Trophoblast cell (in vitro differentiated cells and primary cell): ENCODE results near the gene HAGHL.
"Not testable (repeated sequence)": the region's sequence is repeated elsewhere in the genome, so short reads cannot be mapped to it uniquely, and the experiment has no call there.

Experiments used
- DNase-seq, 2 donors: peaks; one replicate each; pipeline ENCODE4 v3.0.0-alpha.2; 2016
- H2AFZ ChIP-seq: 2 replicates; pipeline ENCODE4 v1.6.1; 2013; ENCODE audit warnings: low read length, moderate library complexity, mild to moderate bottlenecking; ENCODE audit not compliant: insufficient read depth, poor library complexity
- H2AK5ac ChIP-seq: 2 replicates; pipeline ENCODE4 v1.6.1; 2013; ENCODE audit warnings: mild to moderate bottlenecking, low read length
- H2BK120ac ChIP-seq: 2 replicates; pipeline ENCODE4 v1.6.1; 2013; ENCODE audit warnings: low read length, mild to moderate bottlenecking, moderate library complexity; ENCODE audit not compliant: insufficient read depth, poor library complexity
- H2BK12ac ChIP-seq: 2 replicates; pipeline ENCODE4 v1.6.1; 2013; ENCODE audit warnings: mild to moderate bottlenecking, low read length, moderate library complexity
- H2BK5ac ChIP-seq: 2 replicates; pipeline ENCODE4 v1.6.1; 2013; ENCODE audit warnings: low read length, low read depth, moderate library complexity, mild to moderate bottlenecking; ENCODE audit not compliant: poor library complexity
- H3K14ac ChIP-seq: 2 replicates; pipeline ENCODE4 v1.6.1; 2013; ENCODE audit warnings: mild to moderate bottlenecking, low read length
- H3K18ac ChIP-seq: 2 replicates; pipeline ENCODE4 v1.6.1; 2013; ENCODE audit warnings: mild to moderate bottlenecking, low read length
- H3K23ac ChIP-seq: 2 replicates; pipeline ENCODE4 v1.6.1; 2013; ENCODE audit warnings: low read length
- H3K27ac ChIP-seq: 2 replicates; pipeline ENCODE4 v1.5.1; 2013; ENCODE audit warnings: low read depth, mild to moderate bottlenecking, inconsistent platforms, low read length, moderate library complexity
- H3K27me3 ChIP-seq: 2 replicates; pipeline ENCODE4 v1.6.1; 2013; ENCODE audit warnings: inconsistent platforms, mild to moderate bottlenecking, low read length, moderate library complexity; ENCODE audit not compliant: insufficient read depth
- H3K36me3 ChIP-seq, 2 experiments: 1 replicate in 1 of 2; 2 replicates in 1 of 2; pipeline ENCODE4 v1.6.1; 2013; ENCODE audit warnings: low read length in 2 of 2, mild to moderate bottlenecking in 2 of 2, moderate library complexity in 1 of 2; ENCODE audit not compliant: insufficient read depth in 2 of 2, control insufficient read depth in 1 of 2
- H3K4ac ChIP-seq: 2 replicates; pipeline ENCODE4 v1.6.1; 2013; ENCODE audit warnings: low read depth, mild to moderate bottlenecking, low read length, moderate library complexity
- H3K4me1 ChIP-seq, 2 experiments: 1 replicate in 1 of 2; 2 replicates in 1 of 2; pipeline ENCODE4 v1.6.1; 2013; ENCODE audit warnings: low read length in 2 of 2, mild to moderate bottlenecking in 2 of 2, moderate library complexity in 1 of 2; ENCODE audit not compliant: insufficient read depth in 2 of 2, control insufficient read depth in 1 of 2
- H3K4me2 ChIP-seq: 2 replicates; pipeline ENCODE4 v1.6.1; 2013; ENCODE audit warnings: inconsistent platforms, mild to moderate bottlenecking, low read length, moderate library complexity
- H3K4me3 ChIP-seq: 2 replicates; pipeline ENCODE4 v1.5.1; 2013; ENCODE audit warnings: mild to moderate bottlenecking, low read depth, low read length, inconsistent platforms
- H3K79me1 ChIP-seq: one replicate; pipeline ENCODE4 v1.6.1; 2013; ENCODE audit warnings: low read length
- H3K79me2 ChIP-seq: 2 replicates; pipeline ENCODE4 v1.6.1; 2013; ENCODE audit warnings: low read length, mild to moderate bottlenecking; ENCODE audit not compliant: control insufficient read depth, insufficient read depth, poor library complexity
- H3K9ac ChIP-seq: 2 replicates; pipeline ENCODE4 v1.6.1; 2013; ENCODE audit warnings: mild to moderate bottlenecking, low read length
- H3K9me3 ChIP-seq: 2 replicates; pipeline ENCODE4 v1.6.1; 2013; ENCODE audit warnings: low read depth, mild to moderate bottlenecking, control low read depth, inconsistent platforms, low read length; ENCODE audit not compliant: insufficient read depth
- H4K12ac ChIP-seq: 2 replicates; pipeline ENCODE4 v1.6.1; 2013; ENCODE audit warnings: low read depth, mild to moderate bottlenecking, low read length, moderate library complexity
- H4K8ac ChIP-seq: 2 replicates; pipeline ENCODE4 v1.6.1; 2013; ENCODE audit warnings: low read depth, mild to moderate bottlenecking, low read length, moderate library complexity
- H4K91ac ChIP-seq: one replicate; pipeline ENCODE4 v1.6.1; 2013; ENCODE audit warnings: low read depth, mild to moderate bottlenecking, low read length, moderate library complexity
- WGBS: extraction: QIAGEN DNeasy Blood & Tissue Kit; methylation state at CpG from one replicate; pipeline ENCODE4 v1.1.7; 2013; ENCODE audit warnings: missing lambda C conversion rate; ENCODE audit not compliant: insufficient read length, insufficient coverage; ENCODE audit errors: extremely low coverage; 5-methylcytosine and 5-hydroxymethylcytosine counted together

HAGHL gene

DNA sequence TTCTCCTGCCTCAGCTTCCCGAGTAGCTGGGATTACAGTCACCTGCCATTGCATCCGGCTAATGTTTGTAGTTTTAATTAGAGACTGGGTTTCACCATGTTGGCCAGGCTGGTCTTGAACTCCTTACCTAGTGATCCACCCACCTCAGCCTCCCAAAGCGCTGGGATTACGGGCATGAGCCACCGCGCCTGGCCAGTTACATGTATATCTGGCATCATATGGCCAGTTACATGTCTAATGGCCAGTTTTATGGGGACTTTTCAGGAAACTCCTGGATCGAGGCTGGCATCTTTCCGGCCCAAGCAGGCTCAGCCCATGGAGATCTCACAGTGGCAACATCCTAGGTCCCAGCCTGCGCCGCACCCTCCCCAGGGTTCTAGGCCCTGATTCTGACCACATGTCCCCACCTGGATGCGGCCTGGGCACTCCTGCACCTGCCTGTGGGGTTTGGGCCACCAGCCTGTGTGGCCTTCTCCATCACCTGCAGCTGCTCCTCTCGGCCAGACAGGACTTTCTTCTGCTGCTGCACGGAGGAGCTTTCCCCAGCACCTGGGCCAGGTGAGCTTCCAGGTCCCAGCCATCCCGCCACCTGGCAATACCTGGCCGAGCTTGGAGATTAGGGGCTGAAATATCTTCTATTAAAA lies 15.2 kb downstream of the HAGHL start:
- Histone ChIP-seq H3K79me2 (peaks cover 7% of the 10 kb centered on the region), H3K79me1 (peaks cover 8% of the 10 kb centered on the region), H2BK120ac (no peak overlapping the region), H2AK5ac (no peak overlapping the region), H3K18ac (no peak overlapping the region), H3K9me3 (no peaks in the 10 kb centered on the region), H3K27ac (no peak overlapping the region), H2BK12ac (no peak overlapping the region), H3K9ac (no peak overlapping the region), H3K14ac (no peak overlapping the region), H3K4me3 (no peak overlapping the region), H2BK5ac (no peak overlapping the region), H4K8ac (peak overlapping the region; percentile 2), H4K12ac (no peak overlapping the region), H4K91ac (no peak overlapping the region), H3K4me1 (peaks cover 0 to 9% of the 10 kb centered on the region in 2 experiments), H3K36me3 (peaks cover 4 to 5% of the 10 kb centered on the region in 2 experiments), H3K4me2 (no peak overlapping the region), H3K27me3 (no peaks in the 10 kb centered on the region), H2AFZ (no peak overlapping the region), H3K4ac (no peak overlapping the region), H3K23ac (no peak overlapping the region)
- DNase-seq, result no peak
- WGBS, result no CpG with 5 or more reads among the region's 15 CpGs

DNA sequence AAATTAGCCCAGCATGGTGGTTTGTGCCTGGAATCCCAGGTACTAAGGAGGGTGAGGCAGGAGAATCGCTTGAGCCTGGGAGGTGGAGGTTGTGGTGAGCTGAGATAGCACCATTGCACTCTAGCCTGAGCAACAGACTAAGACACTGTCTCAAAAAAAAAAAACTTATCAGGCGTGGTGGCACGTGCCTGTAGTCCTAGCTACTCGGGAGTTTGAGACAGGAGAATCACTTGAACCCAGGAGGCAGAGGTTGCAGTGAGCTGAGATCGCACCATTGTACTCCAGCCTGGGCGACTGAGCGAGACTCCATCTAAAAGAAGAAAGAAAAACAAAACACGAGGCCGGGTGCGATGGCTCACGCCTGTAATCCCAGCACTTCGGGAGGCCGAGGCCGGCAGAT lies 16.0 kb downstream of the HAGHL start:
- H2AFZ ChIP-seq, H3K4me1 ChIP-seq, H3K4me2 ChIP-seq, H2BK12ac ChIP-seq, H3K79me2 ChIP-seq, H3K9ac ChIP-seq, H3K4ac ChIP-seq, H3K4me3 ChIP-seq, DNase-seq, H2BK120ac ChIP-seq, H4K8ac ChIP-seq, H3K27ac ChIP-seq, H4K91ac ChIP-seq, H3K36me3 ChIP-seq, H3K23ac ChIP-seq, H4K12ac ChIP-seq, H2AK5ac ChIP-seq, H3K14ac ChIP-seq, H3K79me1 ChIP-seq, H2BK5ac ChIP-seq, H3K18ac ChIP-seq, H3K27me3 ChIP-seq, H3K9me3 ChIP-seq: not testable (repeated sequence)
- WGBS, result no CpG with 5 or more reads among the region's 14 CpGs

DNA sequence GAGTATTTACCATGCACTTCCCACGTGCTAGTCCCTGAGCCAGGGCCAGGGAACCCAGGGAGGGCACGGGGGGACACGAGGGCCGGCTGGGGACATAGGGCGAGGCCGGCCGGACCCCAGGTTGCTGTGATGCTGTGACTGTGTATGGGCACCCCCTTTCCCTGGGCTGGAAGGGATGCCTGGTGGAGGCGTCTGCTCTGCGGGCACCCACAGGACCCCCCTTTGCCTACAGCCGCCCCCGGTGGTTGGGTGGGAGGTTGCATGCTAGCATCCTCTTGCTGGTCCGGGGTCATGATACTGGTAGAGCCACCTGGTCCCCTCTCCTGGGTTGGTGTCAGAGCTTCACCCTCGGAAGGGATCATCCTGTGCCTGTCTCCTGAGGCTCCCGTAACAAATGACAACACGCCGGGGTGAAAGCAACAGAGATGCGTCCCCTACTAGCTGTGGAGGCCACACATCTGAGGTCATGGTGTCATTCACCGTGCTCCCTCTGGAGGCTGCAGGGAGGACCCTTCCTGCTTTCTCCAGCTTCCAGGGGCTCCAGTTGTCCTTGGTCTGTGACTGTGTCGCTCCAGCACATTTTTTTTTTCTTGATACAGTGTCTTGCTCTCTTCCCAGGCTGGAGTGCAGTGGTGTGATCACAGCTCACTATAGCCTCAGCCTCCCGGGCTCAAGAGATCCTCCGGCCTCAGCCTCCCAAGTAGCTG lies 17.0 kb downstream of the HAGHL start:
- no peak overlapping the region for H4K12ac ChIP-seq
- H3K36me3 ChIP-seq, result no peaks in the 10 kb centered on the region
- no peak overlapping the region for H3K4ac ChIP-seq
- no peak overlapping the region for H4K91ac ChIP-seq
- peak overlapping the region; percentile 1 for H3K4me3 ChIP-seq
- H2BK12ac ChIP-seq, result no peak overlapping the region
- H3K14ac ChIP-seq, result no peak overlapping the region
- H3K18ac ChIP-seq, result no peak overlapping the region
- no peak overlapping the region for H4K8ac ChIP-seq
- peaks cover 0 to 9% of the 10 kb centered on the region in 2 experiments for H3K4me1 ChIP-seq
- peaks cover 8% of the 10 kb centered on the region for H3K79me1 ChIP-seq
- no peak overlapping the region for H2BK120ac ChIP-seq
- peaks cover 7% of the 10 kb centered on the region for H3K79me2 ChIP-seq
- H3K23ac ChIP-seq, result no peak overlapping the region
- no peak overlapping the region for H3K4me2 ChIP-seq
- H2AFZ ChIP-seq, result no peak overlapping the region
- no peak overlapping the region for H3K27ac ChIP-seq
- no CpG with 5 or more reads among the region's 21 CpGs for WGBS
- no peak for DNase-seq
- H3K9me3 ChIP-seq, result no peaks in the 10 kb centered on the region
- H3K9ac ChIP-seq, result no peak overlapping the region
- H2BK5ac ChIP-seq, result no peak overlapping the region
- H2AK5ac ChIP-seq, result no peak overlapping the region
- H3K27me3 ChIP-seq, result no peaks in the 10 kb centered on the region

DNA sequence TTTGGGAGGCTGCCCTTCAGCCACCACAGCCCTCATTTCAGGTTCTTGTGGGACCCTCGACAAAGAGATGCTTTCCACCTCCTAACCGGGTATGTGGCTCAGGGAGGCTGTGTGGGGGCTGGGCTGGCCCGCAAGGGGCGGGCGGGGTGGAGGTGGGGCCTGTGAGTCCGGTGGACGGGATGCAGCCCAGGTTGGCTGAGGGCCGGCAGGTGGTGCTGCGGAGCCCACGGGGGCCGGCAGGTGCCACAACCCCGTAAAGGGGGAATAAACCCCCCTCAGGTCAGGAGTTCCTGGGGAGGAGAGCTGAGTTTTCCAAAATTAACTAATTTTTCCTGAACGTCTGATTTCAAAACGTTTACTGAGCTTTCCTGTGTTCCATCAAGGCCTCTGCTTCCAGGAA lies 18.8 kb downstream of the HAGHL start:
- no peak overlapping the region for H2BK120ac ChIP-seq
- no CpG with 5 or more reads among the region's 14 CpGs for WGBS
- H3K18ac ChIP-seq, result no peak overlapping the region
- no peak overlapping the region for H3K23ac ChIP-seq
- peaks cover 2% of the 10 kb centered on the region for H3K79me2 ChIP-seq
- no peaks in the 10 kb centered on the region for H3K36me3 ChIP-seq
- no peak overlapping the region for H4K12ac ChIP-seq
- peak in 1 of 2 donors; percentile 37 for DNase-seq
- no peak overlapping the region for H3K4me2 ChIP-seq
- peaks cover 3% of the 10 kb centered on the region for H3K79me1 ChIP-seq
- H3K4me1 ChIP-seq, result peaks cover 0 to 2% of the 10 kb centered on the region in 2 experiments
- H3K14ac ChIP-seq, result no peak overlapping the region
- no peaks in the 10 kb centered on the region for H3K9me3 ChIP-seq
- H3K4ac ChIP-seq, result no peak overlapping the region
- H3K9ac ChIP-seq, result no peak overlapping the region
- no peak overlapping the region for H3K4me3 ChIP-seq
- no peak overlapping the region for H2AK5ac ChIP-seq
- H2BK12ac ChIP-seq, result no peak overlapping the region
- H2AFZ ChIP-seq, result no peak overlapping the region
- no peaks in the 10 kb centered on the region for H3K27me3 ChIP-seq
- no peak overlapping the region for H4K91ac ChIP-seq
- no peak overlapping the region for H4K8ac ChIP-seq
- no peak overlapping the region for H2BK5ac ChIP-seq
- H3K27ac ChIP-seq, result no peak overlapping the region
